Activated CD8-positive, alpha-beta memory T cell treated with anti-CD3 and anti-CD28 coated beads, Interleukin-2, amount 50 U/mL, for 48 hours (primary cell): Measurements from ENCODE around the gene DOCK8.
A peak's percentile ranks its signal among the peaks of the same experiment; 100 is the strongest.

Experiments
- DNase-seq: peaks from one replicate; pipeline ENCODE4 v3.0.0-alpha.2; 2020

The DOCK8 gene

DNA sequence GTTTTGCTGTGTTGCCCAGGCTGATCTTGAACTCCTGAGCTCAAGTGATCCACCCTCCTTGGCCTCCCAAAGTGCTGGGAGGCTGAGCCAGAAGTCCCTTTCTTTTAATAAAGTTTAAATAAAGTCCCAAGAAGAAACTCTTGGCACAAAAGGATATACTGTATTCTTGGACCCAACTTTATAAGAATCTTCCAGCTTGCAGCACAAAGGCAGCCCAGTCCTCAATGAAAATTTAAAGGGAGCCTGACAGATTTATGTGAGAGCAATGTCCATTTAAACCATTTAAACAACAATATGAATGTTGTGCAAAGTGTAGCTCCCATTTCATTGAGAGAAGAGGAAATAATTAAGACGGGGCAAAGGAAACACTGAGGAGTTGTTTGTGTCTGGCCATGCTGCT, 217.0 kb downstream of the DOCK8 start:
- DNase-seq = no peak

DNA sequence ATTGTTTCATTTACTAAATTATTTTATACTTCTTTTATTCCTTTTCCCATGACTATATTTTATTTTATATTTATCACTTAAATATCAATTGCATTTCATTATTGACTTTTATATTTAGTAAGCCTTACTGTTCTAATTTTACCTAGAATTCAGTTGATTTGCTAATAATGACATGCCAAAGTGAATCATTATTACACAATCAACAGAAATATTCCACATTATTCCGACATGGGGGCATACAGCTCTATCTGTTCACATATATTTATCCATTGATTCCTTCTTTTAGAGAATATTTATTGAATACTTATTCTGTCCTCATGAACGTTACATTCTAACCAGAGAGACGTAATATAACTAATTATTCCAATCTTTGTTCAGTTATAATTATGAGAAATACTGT, 221.8 kb downstream of the DOCK8 start:
- DNase-seq = no peak

DNA sequence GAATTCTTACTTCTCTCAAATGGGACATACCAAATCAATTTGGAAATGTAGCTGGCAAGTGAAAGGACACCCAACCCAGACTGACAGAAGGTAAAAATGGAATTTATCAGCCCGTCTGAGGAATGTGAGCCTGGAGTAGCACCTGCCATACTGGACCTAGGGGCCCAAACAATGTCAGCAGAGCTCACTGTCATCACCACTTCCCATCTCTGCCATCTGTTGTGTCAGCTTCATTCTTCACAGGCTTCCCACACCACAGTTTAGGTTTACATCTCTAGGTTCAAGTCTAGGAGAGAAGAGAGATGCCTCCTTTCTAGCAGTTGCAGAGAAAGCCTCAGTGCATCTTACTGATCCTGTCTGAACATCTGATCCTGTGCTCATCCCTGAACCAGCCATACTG, 222.4 kb downstream of the DOCK8 start:
- no peak for DNase-seq

DNA sequence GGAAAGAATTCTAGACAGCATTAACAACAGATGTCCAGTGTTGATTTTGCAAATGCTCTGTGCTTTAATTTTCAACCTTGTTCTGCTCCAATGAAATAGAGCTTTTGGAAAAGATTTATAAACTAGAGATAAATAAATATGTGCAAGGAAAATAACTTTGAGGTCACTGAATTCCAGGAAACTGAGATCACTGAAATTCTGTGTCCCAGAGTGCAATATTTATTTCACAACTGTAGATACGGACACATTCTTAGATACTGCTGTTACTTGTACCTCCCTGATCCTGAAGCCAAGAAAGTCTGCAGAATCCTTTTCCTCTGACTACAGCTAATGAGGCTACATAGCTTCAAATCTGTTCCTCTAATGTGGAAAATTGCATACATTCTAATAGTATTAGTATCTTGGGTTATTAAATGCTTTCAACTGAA, 222.9 kb downstream of the DOCK8 start:
- DNase-seq = no peak

DNA sequence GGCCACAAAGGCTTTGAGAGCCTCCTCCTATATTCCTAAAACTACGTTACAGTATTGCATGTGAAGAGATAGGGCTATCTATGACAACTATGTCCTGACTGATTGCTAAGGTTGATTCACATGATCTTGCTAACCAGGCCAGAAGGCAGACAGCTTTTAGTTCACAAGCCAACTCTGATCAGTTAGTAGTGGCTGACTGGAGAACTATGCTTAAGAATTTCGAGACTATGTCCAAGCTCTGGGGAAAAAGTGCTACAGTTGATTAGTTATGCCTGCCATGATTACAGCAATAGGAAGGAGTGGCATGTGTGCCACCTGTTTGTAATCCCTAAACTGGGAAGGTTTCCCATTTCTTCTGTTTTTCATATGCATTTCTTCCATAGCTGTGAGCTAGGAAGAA, 223.4 kb downstream of the DOCK8 start:
- DNase-seq = no peak

DNA sequence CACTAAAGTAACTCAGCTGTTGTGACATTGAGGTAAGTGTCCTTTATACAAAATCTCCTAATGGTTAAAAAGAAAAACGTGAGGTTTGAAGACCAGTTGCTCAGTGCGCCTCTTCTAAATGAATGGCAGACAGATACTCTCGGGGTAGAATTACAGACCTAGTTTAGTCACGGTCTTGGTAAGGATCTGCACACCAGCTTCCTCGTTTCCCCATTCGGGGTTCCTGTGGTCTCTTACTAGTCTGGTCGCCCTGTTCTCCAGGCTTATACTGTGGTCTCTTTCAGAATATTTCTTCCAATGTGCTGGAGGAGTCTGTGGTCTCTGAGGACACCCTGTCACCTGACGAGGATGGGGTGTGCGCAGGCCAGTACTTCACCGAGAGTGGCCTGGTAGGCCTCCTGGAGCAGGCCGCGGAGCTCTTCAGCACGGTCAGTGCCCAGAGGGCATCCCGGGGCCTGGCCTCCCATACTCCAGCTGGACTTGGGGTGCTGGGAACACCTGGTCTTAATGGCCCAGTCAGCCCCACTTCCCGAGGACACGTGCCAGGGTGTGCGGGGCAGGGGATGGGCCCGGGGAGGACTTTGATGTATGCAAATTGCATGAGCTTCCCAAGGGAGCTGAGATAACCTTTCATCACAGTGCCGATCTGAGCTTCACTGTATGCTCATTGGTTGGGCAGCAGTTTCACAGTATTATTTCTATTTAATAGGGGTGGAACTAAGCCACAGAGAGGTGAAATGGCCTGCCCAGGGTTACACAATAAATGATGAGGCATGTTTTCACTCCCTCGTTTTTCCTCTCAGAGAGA, 224.5 kb downstream of the DOCK8 start:
- DNase-seq = no peak

DNA sequence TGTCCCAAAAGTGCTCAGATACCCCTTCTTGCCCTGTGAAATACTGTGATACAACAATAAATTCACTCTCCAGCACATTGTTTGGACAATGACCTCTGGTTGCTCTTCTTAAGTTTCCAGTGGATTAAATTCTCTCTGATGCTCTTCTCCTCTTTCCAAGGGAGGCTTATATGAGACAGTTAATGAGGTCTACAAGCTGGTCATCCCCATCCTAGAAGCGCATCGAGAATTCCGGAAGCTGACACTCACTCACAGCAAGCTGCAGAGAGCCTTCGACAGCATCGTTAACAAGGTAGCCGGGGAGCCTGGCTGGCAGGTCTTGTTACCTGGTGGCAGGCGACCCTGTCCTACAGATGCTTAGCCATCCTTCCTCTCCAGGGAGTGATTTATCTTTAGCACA, 226.5 kb downstream of the DOCK8 start:
- DNase-seq = no peak

DNA sequence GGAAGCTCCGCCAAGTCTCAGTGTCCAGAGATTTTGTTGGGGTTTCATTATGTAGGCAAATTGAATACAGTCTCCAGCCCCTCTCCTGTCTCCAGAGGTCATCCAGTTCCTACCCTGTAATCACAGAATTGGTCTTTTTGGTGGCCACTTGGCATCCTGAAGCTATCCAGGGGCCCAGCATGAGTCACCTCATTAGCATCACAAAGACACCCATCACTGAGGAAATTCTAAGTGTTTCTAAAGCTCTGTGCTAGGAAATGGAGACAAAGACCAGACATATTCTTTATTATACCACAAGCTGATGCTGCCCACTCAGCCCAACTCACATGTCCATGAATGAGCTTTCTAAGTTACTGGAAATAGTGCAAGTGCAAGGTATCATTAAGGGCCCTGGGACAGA, 229.9 kb downstream of the DOCK8 start:
- DNase-seq = no peak

DNA sequence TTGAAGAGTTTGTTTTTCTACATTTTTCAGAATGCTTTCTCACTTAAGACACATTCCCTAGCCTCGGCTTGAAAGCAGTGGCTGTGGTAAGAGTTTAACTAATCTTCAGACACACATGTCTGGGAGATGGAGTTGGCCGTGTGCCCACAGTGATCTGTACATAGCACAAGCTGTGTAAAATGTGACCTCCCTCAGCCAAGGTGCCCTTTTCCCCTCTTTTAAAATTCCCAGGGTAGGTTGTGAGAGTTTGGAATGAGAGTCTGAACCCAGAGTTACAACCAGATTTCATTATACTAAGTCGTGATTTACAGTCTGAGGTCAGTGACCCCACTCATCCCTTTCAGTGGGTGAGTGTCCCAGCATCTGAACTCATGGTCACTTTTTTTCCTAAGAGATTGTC, 230.4 kb downstream of the DOCK8 start:
- DNase-seq = no peak

DNA sequence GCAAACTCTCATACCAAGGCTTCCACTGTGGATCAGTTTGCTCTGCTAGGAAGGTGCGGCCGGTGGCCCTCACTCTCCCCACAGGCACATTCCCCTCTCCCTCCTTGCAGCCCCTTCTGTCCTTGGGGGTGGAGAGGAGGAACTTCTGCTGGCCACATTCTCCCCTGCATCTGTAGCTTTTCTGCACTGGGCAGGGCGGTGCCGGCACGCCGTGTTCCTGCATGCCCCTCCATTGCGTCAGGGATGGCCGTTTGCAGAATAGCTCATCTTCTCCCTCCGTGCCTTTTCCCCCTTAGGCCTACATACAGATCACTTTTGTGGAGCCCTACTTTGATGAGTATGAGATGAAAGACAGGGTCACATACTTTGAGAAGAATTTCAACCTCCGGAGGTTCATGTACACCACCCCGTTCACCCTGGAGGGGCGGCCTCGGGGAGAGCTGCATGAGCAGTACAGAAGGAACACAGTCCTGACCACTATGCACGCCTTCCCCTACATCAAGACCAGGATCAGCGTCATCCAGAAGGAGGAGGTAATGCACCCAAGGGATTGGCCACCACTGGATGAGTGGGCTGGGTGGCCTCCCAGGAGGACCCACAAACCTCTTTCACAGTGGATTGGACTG, 231.5 kb downstream of the DOCK8 start:
- no peak for DNase-seq

DNA sequence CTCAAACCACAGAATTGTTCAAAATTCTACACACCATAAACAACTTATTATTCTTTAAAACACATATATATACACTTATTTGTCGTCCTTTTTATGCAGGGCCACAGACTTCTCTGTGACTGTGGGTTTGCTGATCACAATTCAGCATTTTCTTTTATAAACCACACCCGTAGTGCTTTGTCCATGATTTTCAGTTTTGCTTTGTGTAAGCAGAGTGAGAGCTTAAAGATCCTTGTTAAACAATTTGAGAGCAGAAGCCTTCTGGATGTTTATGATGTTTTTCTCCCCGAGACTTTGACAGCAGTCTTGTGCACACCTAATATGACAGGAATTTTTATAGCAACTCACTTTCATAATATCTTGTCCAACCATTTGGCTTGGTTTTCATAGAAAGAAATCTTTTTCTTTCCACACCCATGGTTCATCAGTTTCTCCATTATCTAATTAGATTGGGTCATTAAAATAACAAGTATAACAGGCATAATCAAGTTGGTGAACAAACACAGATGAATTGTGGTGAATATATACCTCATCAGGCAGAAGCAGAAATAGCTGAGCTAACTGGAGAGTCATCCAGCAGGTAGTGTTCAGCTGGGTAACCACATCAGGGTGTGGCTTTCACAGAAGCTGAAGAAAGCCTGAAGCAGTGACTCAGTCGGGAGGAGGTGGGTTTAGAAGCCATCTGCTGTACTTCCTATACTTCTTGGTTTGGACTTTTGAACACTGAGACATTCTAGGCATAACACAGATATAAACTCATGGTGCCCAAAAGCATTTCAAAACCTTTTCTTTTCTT, 232.8 kb downstream of the DOCK8 start:
- peak; percentile 64 for DNase-seq

DNA sequence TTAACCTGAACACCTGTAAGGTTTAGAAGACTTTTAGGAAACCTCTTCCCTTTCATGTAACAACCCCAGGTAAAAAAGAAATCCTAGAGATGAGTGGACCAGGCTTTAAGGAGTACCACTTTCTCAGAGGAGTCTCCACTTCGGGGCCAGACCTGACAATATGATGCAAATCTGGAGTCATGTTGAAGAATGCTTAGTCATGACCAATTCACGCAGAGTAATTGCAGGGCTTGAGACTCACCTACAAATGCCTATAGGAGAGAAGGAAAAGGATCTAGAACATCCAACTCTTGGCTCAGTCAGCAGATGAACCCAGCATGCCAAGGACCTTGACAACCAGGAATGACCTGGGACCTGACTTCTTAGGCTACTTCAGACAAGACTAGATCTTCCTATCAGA, 235.4 kb downstream of the DOCK8 start:
- DNase-seq = no peak

DNA sequence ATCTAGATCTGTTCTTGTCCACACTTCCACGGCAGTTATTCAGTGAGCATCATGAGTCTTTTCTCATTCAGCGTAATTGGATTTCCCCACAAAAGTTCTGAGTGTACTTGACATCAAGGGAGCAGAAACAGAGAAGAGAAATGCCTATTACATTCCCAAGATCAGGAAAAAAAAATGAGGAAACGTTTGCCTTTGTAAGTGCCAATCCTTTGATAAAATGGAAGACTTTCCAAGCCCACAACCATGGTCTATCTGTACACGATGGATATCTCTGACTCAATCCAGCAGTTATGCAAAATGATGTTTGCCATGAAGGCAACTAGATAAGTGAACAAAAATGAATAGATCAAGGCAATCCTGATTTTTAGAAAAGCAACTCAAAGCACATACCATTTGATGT, 235.9 kb downstream of the DOCK8 start:
- no peak for DNase-seq

DNA sequence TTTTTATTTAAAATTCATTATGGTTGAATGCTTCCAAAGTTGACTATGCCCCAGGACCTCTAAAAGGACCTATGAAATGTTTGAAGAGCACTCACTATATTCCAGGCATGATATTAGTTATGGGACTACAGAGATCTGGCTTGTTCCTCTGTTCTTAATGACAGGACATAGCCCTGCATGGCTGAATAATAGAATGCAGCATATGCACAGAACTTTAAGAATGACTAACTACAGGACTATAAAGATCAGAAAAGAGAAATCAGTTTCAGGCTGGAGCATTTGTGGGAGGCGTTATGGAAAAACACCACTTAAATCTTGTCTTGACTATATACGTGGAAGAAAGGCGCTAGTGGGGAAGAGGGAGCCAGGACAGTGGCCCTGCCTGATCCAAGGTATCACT, 239.2 kb downstream of the DOCK8 start:
- DNase-seq = no peak

DNA sequence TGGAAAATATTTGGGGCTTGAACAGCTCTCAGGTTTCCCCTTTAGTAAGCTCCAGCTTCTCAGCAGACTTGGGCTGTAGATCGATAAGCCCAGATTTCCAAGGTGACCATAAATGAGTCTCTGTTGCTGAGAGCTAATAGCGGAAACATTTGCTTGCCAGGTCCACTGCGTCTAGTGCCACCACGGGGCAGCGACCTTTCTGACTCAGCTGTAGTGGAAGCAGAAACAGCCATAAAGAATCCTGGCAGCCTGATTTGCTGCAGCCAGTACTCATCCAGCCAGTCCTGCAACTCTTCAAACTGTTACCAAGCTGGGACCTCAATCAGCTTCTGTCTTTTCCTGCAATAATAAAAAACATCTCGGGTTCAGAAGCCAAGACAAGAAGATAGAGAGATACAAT, 241.7 kb downstream of the DOCK8 start:
- DNase-seq = no peak

DNA sequence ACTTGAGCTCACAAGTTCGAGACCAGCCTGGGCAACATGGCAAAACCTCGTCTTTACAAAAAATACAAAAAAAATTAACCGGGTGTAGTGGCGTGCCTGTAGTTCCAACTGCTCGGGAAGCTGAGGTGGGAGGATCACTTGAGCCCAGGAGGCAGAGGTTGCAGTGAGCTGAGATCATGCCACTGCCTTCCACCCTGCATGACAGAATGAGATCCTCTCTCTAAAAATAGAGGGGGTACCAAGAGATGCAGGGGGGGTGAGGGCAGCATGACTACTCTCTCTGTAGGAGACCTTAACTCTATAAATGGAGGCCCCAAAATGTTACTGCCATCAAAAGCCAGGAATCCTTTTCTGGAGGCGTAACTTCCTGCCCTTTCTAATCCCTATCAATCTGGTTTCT, 243.9 kb downstream of the DOCK8 start:
- DNase-seq = no peak

DNA sequence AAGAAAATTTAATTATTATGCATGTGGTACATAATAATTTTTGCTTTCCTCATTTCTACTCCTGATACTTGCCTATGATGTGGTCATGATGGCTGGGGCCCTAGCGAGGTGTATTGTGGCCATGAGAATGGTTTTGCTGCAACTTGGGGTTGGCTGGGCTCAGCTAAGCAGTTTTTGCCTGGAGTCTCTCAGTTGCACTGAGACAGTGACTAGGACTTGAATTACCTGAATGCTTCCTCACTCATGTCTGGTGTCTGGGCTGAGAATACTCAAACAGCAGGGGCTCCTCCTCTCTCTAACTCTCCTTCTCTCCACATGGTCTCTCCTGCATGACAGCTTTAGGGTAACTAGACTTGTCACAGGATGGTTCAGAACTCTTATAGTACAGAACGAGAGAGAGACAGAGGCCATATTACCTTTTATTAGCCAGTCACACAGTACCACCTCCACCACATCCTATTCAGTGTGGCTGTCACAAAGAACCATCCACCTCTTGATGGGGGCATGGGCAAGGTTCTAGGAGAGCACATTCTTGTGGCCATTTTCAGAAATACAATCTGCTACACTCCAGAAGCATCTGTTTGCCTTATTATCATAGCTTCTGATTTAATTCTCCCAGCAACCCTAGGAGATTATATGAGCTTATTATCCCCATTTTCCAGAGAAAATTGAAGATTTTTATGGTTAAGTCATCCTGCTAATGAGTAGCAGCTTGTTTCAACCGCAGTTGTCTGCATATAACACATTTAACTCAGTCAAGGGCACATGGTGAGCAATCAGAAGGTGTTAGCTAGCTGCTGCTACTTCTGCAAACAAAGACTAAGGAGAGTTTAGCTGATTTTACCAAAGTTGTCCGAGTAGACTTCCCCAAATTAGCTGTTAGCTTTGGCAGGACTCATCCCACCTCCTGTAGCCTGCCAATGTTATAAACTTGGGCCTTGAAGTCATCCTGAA, 245.1 kb downstream of the DOCK8 start:
- DNase-seq = no peak

DNA sequence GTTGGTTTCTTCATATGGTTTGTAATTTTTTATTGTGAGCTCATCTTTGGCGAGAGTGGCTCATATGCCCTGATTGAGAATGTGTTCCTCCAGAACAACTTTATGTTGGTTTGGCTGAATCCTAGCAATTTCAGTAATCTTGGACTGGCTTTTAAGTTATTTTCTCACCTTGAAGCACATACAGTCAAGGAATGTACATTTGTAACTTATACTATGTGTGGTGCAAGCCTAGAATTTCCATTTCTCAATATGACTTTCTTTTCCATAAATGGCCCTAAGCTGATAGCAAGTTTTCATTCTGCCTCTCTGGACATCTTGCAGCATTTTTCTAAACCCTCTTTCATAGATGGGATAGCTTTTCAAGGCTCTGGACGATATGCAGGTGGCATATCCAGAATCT, 247.5 kb downstream of the DOCK8 start:
- DNase-seq = no peak

DNA sequence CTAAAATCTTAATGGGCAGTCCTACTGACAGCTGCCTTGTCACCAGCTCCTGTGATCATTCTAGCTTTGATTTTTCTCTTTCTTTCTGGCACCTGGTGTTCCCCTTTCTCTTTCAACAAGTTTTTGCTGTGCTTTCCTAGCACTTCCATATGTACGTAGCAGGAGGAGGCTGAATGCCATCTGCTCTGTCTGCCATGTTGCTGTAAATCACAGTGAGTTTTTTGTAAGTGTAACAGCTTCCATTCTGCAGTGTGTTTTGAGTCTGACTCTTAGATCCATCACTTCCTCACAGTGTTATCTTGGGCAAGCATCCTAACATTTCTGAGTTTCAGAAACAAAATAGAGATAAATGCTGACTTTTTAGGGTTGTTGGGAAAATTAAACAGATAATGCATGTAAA, 247.9 kb downstream of the DOCK8 start:
- no peak for DNase-seq

DNA sequence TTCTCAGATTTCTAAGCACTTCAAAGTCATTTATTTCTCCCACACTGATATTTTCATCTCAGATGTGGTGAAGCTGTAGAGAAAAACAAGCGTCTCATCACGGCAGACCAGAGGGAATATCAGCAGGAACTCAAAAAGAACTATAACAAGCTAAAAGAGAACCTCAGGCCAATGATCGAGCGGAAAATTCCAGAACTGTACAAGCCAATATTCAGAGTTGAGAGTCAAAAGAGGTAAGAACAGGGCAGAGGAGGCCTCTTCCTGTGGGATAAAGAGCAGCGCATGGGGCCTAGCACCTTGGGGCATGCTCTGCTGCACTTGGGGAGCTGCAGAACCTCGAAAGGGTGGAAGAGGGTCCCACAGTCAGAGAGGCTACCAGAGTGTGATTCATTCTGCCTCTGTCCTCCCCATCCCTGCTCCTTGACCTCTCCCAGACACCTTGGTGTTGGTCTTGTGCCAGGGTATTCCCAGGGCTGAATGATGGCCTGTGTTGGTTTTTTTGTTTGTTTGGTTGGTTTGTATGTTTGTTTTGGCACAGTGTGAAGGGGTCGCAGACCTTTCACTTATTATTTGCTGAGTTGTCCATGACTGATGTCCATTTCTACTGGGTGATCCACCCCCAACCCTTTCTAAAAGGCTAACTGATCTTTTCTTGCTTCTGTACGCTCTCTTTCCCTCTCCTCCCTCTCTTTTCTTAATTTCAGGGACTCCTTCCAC, 248.9 kb downstream of the DOCK8 start:
- no peak for DNase-seq

DNA sequence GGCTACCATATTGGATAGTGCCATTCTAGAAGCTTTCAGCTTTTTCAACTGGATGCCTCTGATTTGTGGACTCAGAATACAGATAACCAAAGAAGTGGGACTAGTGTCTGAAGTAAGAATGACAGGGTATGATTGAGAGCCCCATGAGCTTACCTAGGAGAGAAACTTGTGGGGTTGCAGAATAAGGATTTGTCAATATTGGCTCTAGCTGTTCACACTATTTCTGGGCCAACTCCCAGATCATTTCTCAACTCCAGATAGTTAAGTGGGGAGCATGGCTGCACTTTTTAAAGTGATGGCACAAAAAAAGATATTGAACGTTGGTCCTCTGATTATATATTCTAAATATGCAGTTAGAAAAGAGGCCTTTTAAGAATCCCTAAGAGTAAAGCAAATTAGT, 252.1 kb downstream of the DOCK8 start:
- no peak for DNase-seq

DNA sequence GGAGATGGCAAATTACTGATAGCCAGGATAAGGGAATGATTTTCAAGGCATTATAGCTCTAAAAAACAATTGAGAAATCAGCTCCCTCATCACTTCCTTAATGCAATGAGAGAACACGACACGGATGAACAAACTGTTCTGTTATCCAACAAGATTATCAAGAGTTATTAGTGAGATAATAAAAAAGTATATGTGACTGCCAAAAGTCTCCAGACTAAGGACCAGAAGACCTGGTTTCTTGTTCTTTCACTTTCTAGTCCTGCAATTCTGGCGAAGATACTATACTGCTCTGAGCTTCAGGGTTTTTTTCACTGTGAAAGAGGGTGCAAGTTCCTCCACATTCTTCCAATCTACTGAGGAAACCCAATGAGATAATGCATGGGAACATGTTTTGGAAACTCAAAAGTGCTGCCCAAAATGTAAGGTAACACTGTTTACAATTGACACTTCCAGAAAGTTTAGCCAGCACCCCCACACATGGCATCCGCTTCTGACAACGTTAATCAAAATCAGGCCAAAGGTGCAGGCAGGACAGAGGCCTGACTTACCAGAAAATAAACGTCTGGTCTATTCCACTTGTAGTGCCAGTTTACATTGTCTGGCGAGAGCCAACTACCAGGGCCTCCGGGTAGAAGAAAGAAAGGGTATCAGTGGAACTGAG, 254.2 kb downstream of the DOCK8 start:
- DNase-seq = no peak
